T47D (cell line): ENCODE data around the gene SPSB3.

ENCODE experiments used
- DNase-seq, 2 experiments: peaks; one replicate each; pipeline versions ENCODE4 v3.0.0 to v3.0.0-alpha.2; 2011 to 2012; ENCODE audit warnings: low read depth in 1 of 2, low spot score in 1 of 2
- JUND ChIP-seq: IDR thresholded peaks from 2 replicates; pipeline ENCODE4 v1.6.1; 2012; ENCODE audit warnings: low read depth
- in situ Hi-C: cut with HindIII; loops from 2 replicates; pipeline ENCODE4 v1.10.0; 2016; ENCODE audit warnings: low sequenced_read_pairs, low pct_unique_long_range_greater_than_20kb

Gene SPSB3

GRCh38 chr16:1772908-1773702 lies 9.3 kb downstream of the SPSB3 start, which contains the start of gene MRPS34:
MRPS34 (minus strand) TSS chr16:1773134; CDS start chr16:1773119, 15 bp downstream.
- peak; percentile 75 to 91 for DNase-seq
- TF ChIP-seq JUND, result no peak
- in situ Hi-C loops, result no loop called here

DNA sequence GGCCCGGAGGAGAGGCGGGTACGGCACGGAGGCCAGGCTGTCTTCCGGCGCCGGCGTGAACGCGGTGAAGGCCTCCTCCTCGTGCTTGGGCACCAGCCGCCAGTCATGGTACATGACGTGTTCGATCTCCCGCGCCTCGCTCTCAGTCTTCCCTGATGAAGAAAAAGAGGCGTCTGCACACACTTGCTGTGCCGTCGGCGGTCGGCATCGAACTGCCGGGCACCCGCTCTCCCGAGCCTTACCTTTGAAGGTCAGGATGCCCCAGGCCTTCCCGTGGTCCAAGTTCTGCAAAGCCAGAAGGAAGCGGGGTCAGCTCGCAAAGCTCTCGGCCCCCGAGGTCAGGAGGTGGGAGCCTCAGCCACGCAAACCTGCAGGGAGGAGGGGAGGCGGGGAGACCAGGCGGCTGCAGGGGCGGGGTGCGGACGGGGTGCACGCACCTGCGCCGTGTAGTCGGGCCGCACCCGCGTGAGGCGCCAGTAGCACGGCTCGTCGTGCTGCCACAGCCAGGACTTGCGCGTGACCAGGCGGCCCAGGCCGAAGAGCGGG lies 9.9 kb downstream of the SPSB3 start, which contains the start of gene EME2:
EME2 (plus strand) TSS at position 449 of the 546 bp plus-strand sequence. CDS start 418 bp downstream, outside the sequence.
- in situ Hi-C loops, result no loop called here
- peak in 1 of 2 experiments; percentile 36 for DNase-seq
- TF ChIP-seq JUND, result no peak

- no peak for TF ChIP-seq JUND
- no peak for DNase-seq
- in situ Hi-C loops, result no loop called here
Observed at GRCh38 chr16:1771864-1772361, 10.5 kb downstream of the SPSB3 start.

GRCh38 chr16:1771188-1771863 lies 11.0 kb downstream of the SPSB3 start, which contains the start of gene NME3:
NME3 (minus strand) TSS chr16:1771543; CDS start chr16:1771534, 9 bp downstream.
- TF ChIP-seq JUND, result no peak
- peak; percentile 77 to 88 for DNase-seq
- in situ Hi-C loops, result no loop called here

GRCh38 chr16:1770328-1771187 lies 11.8 kb downstream of the SPSB3 start:
- in situ Hi-C loops, result no loop called here
- DNase-seq, result peak; percentile 43 to 48
- TF ChIP-seq JUND, result no peak

DNA sequence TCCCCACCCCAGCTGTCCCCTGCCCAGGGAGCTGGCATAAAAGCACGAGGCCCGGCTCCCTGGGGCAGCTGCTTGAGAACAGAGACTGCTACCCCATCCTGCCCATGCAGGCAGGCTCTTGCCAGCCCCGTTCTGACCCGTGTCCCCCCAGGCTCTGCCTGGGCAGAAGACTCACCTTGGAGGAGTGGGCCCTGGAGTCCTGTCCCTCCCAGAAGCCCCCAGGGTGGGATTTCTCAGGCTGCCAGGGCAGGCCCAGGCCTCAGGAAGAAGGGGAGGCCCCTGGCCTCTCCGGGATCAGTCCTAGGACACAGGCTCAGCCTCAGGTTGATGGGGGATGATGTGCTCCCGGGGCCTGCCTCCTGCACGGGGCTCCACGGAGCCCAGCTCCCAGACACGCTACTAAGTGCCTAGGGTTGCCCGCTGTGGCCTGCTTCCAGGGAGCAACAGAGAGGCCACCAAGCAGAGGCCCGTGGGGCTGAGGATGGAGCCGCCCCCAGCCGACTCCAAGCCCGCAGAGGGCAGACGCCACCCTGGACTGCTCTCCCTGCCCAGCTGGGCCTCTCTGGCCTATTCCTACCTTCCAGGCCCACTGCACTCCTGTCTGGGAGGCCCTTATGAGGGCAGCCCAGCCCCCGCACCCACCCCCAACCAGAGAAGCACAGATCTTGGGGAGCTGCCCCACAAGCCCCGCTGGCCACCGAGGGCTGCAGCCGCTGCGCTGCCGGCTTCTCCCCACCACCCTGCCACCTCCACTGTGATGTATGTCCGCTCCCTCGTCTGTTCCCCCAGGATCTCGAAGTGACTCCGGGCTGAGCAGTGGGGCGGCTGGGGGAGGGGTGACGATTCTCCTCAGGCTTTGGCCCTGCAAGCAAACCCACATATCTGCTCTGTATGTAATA lies 12.7 kb downstream of the SPSB3 start:
- no peak for DNase-seq
- no peak for TF ChIP-seq JUND
- in situ Hi-C loops, result no loop called here

- TF ChIP-seq JUND, result no peak
- in situ Hi-C loops, result no loop called here
- no peak for DNase-seq
Observed at GRCh38 chr16:1768767-1769401, 13.5 kb downstream of the SPSB3 start.

DNA sequence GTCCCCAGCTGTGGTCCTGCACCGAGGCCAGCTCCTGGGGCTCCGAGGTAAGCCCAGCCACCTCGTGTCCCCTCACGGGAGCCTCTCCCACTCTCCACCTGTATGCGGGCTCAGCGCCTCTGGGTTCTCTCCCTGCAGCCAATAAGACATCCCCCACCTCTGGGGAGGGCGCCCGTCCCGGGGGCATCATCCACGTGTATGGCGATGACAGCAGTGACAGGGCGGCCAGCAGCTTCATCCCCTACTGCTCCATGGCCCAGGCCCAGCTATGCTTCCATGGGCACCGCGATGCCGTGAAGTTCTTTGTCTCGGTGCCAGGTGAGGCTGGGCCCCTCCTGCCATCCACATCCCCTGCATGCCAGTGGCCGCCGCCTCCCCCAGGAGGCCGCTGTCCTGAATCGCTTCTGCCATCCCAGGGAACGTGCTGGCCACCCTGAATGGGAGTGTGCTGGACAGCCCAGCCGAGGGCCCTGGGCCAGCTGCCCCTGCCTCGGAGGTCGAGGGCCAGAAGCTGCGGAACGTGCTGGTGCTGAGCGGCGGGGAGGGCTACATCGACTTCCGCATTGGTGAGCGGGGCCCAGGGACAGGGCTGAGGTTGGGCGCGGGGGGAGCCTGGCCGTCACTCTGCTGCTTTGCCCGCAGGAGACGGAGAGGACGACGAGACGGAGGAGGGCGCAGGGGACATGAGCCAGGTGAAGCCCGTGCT lies 14.2 kb downstream of the SPSB3 start:
- in situ Hi-C loops, result no loop called here
- DNase-seq, result no peak
- no peak for TF ChIP-seq JUND

DNA sequence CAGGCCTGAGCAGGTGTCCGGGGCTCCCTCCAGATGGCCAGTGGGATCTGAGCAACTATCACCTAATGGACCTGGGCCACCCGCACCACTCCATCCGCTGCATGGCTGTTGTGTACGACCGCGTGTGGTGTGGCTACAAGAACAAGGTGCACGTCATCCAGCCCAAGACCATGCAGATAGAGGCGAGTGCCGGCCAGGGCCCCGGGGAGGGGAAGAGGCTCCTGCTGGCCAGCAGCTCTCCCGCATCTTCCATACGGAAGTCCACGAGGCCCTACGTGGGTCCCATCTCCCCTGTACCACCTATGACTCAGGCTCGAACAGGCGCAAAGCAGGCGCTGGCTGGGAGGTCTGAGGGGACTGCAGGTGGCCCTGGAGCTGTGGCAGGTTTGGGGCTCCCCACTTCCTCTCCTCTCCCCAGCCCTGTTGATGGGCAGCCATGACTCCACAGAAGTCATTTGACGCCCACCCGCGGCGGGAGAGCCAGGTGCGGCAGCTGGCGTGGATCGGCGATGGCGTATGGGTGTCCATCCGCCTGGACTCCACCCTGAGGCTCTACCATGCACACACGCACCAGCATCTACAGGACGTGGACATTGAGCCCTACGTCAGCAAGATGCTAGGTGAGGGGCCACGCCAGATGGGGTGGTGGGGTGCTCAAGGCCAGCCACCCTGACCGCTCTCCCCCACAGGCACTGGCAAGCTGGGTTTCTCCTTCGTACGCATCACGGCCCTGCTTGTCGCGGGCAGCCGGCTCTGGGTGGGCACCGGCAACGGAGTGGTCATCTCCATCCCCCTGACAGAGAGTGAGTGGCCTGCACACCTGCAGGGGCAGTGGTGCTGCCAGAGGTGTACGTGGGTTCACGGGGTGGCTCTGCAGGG lies 15.0 kb downstream of the SPSB3 start:
- in situ Hi-C loops, result no loop called here
- TF ChIP-seq JUND, result no peak
- DNase-seq, result no peak
